IMR-90 (cell line): ENCODE measurements around the gene PHACTR3. TPM values are rescaled to one million over a fixed set of nuclear protein-coding genes. Genes with fewer than 3 reads are reported as not detected.

Source experiments
- ATAC-seq: fragments of 200-7000 bp; cut with Tn5 transposase; 2 replicates; pipeline ENCODE4 v1.9.1; 2020; ENCODE audit warnings: low read depth, mild to moderate bottlenecking, moderate library complexity
- BruUV-seq: library from RNA; stranded (reverse); fragments of 400-500 nt; replicated peaks from 2 replicates; lab custom pipeline; 2021; lab: Mats Ljungman, UMichigan
- CTCF ChIA-PET: fragments of 300-600 bp; formaldehyde crosslinking; extraction: SDS; loops from one replicate; lab custom pipeline; 2021; ENCODE audit warnings: antibody characterized with exemption; lab: Yijun Ruan, JAX
- POLR2A ChIA-PET: fragments of 300-600 bp; sonication (Branson Sonifier 250); formaldehyde crosslinking; loops from one replicate; lab custom pipeline; 2022; ENCODE audit warnings: antibody characterized with exemption; ENCODE audit not compliant: unreplicated experiment; lab: Charles Lee
- DNase-seq: peaks from one replicate; pipeline ENCODE4 v3.0.0; 2013
- H2AFZ ChIP-seq: replicated peaks from 2 replicates; pipeline ENCODE3; 2013; ENCODE audit warnings: low read length, mild to moderate bottlenecking; ENCODE audit not compliant: poor library complexity
- H2AK5ac ChIP-seq: 2 replicates; pipeline ENCODE4 v1.6.1; 2013; ENCODE audit warnings: low read depth, low read length, inconsistent platforms
- H2AK9ac ChIP-seq: replicated peaks from 2 replicates; pipeline ENCODE3; 2013; ENCODE audit warnings: mild to moderate bottlenecking, low read depth, low read length, moderate library complexity; ENCODE audit not compliant: poor library complexity
- H2BK120ac ChIP-seq: 2 replicates; pipeline ENCODE4 v1.6.1; 2013; ENCODE audit warnings: low read depth, low read length, inconsistent platforms
- H2BK15ac ChIP-seq: 3 replicates; pipeline ENCODE4 v1.6.1; 2013; ENCODE audit warnings: low read depth, low read length, inconsistent platforms
- H2BK20ac ChIP-seq: 2 replicates; pipeline ENCODE4 v1.6.1; 2013; ENCODE audit warnings: low read depth, mild to moderate bottlenecking, inconsistent platforms, low read length, moderate library complexity
- H2BK5ac ChIP-seq: 2 replicates; pipeline ENCODE4 v1.6.1; 2013; ENCODE audit warnings: mild to moderate bottlenecking, low read depth, low read length, inconsistent platforms; ENCODE audit not compliant: poor library complexity, severe bottlenecking
- H3K14ac ChIP-seq: replicated peaks from 2 replicates; pipeline ENCODE4 v1.6.1; 2013; ENCODE audit warnings: low read depth, low read length, inconsistent platforms
- H3K18ac ChIP-seq: 2 replicates; pipeline ENCODE4 v1.6.1; 2013; ENCODE audit warnings: low read depth, low read length, control low read depth
- H3K23ac ChIP-seq: 2 replicates; pipeline ENCODE4 v1.6.1; 2013; ENCODE audit warnings: low read depth, low read length, inconsistent platforms
- H3K27ac ChIP-seq: 2 replicates; pipeline ENCODE4 v1.5.1; 2013; ENCODE audit warnings: mild to moderate bottlenecking, control low read depth, low read length; ENCODE audit not compliant: insufficient read depth
- H3K27me3 ChIP-seq: 2 replicates; pipeline ENCODE4 v1.6.1; 2013; ENCODE audit warnings: low read length; ENCODE audit not compliant: control insufficient read depth, insufficient read depth
- H3K36me3 ChIP-seq: 2 replicates; pipeline ENCODE4 v1.6.1; 2013; ENCODE audit warnings: low read length, mixed read lengths; ENCODE audit not compliant: control insufficient read depth, insufficient read depth
- H3K4ac ChIP-seq: 2 replicates; pipeline ENCODE4 v1.6.1; 2013; ENCODE audit warnings: low read depth, low read length, inconsistent platforms
- H3K4me1 ChIP-seq: 2 replicates; pipeline ENCODE4 v1.6.1; 2013; ENCODE audit warnings: low read length, mixed read lengths; ENCODE audit not compliant: control insufficient read depth, insufficient read depth
- H3K4me2 ChIP-seq: 2 replicates; pipeline ENCODE4 v1.6.1; 2013; ENCODE audit warnings: low read depth, mild to moderate bottlenecking, control low read depth, low read length, moderate library complexity
- H3K4me3 ChIP-seq: 2 replicates; pipeline ENCODE4 v1.5.1; 2013; ENCODE audit warnings: low read depth, mild to moderate bottlenecking, control low read depth, low read length, moderate library complexity; ENCODE audit not compliant: insufficient read depth
- H3K56ac ChIP-seq: 2 replicates; pipeline ENCODE4 v1.6.1; 2013; ENCODE audit warnings: low read length, inconsistent platforms; ENCODE audit not compliant: insufficient read depth; ENCODE audit errors: extremely low read depth
- H3K79me1 ChIP-seq, 2 experiments: 2 replicates each; pipeline ENCODE4 v1.6.1; 2013; ENCODE audit warnings: low read length in 2 of 2, inconsistent platforms in 1 of 2, low read depth in 1 of 2
- H3K9ac ChIP-seq: 2 replicates; pipeline ENCODE4 v1.6.1; 2013; ENCODE audit warnings: low read depth, low read length, control low read depth
- H3K9me1 ChIP-seq: 2 replicates; pipeline ENCODE4 v1.6.1; 2013; ENCODE audit warnings: low read length, inconsistent platforms; ENCODE audit not compliant: insufficient read depth
- H3K9me3 ChIP-seq: 2 replicates; pipeline ENCODE4 v1.6.1; 2013; ENCODE audit warnings: low read length; ENCODE audit not compliant: control insufficient read depth, insufficient read depth
- H4K20me1 ChIP-seq: 2 replicates; pipeline ENCODE4 v1.6.1; 2013; ENCODE audit warnings: low read length, inconsistent platforms; ENCODE audit not compliant: insufficient read depth
- H4K5ac ChIP-seq: 2 replicates; pipeline ENCODE4 v1.6.1; 2013; ENCODE audit warnings: mild to moderate bottlenecking, low read depth, low read length, control low read depth
- H4K8ac ChIP-seq, 2 experiments: 2 replicates each; pipeline ENCODE4 v1.6.1; 2013; ENCODE audit warnings: low read depth in 2 of 2, low read length in 2 of 2, control low read depth in 1 of 2, inconsistent platforms in 1 of 2
- H4K91ac ChIP-seq: 2 replicates; pipeline ENCODE4 v1.6.1; 2013; ENCODE audit warnings: low read depth, low read length, inconsistent platforms; ENCODE audit not compliant: insufficient read depth
- CEBPB ChIP-seq: IDR thresholded peaks from 2 replicates; pipeline ENCODE4 v1.6.1; 2012; ENCODE audit warnings: low read depth, low read length, improper control_type of control experiment
- FOS ChIP-seq: fragments of 150-350 bp; IDR thresholded peaks from 2 replicates; pipeline ENCODE4 v1.6.1; 2016; ENCODE audit warnings: low read depth, low read length
- POLR2A ChIP-seq: IDR thresholded peaks from 2 replicates; pipeline ENCODE4 v1.6.1; 2012; ENCODE audit warnings: mild to moderate bottlenecking, low read depth, low read length
- WGBS, 2 experiments: methylation state at CpG; one replicate each; pipeline versions ENCODE4 v1.1.5 to v1.1.7; 2013; ENCODE audit warnings: missing lambda C conversion rate in 2 of 2; ENCODE audit not compliant: insufficient read length in 1 of 2; ENCODE audit errors: extremely low coverage in 2 of 2; 5-methylcytosine and 5-hydroxymethylcytosine counted together
- dilution Hi-C: fragments of 300-500 bp; cut with HindIII; formaldehyde crosslinking; loops from one replicate; pipeline ENCODE4 v1.14.3; 2018; ENCODE audit warnings: low sequenced_read_pairs; ENCODE audit not compliant: unreplicated experiment
- in situ Hi-C: fragments of 300-500 bp; cut with MboI; formaldehyde crosslinking; loops from 3 replicates; pipeline ENCODE4 v1.14.3; 2019; ENCODE audit warnings: low sequenced_read_pairs, inconsistent platforms, mixed read lengths
- intact Hi-C: fragments of 100-400 bp; cut with micrococcal nuclease; formaldehyde crosslinking; loops from 2 replicates; pipeline ENCODE4 v1.10.0; 2022
- polyA plus RNA-seq, 3 experiments: library from polyadenylated mRNA; depleted of rRNA; stranded (reverse); fragments of >200 nt; gene quantifications; 2 replicates each; pipeline ENCODE4 v1.2.3, GENCODE V29; 2012; ENCODE audit warnings: low replicate concordance in 1 of 3
- total RNA-seq: library from RNA; depleted of rRNA; stranded (reverse); fragments of >200 nt; gene quantifications from 2 replicates; pipeline ENCODE4 v1.2.3, GENCODE V29; 2012
- TF ChIP-seq, protein P1 (sequence below): fragments of 150-350 bp; IDR thresholded peaks from 2 replicates; pipeline ENCODE4 v1.6.1; 2017; ENCODE audit warnings: mild to moderate bottlenecking, antibody characterized with exemption, low read length, low read depth

Gene PHACTR3
- total and polyA plus RNA-seq, 2 of the 4 experiments (the other 2 are of a cell fraction) = not detected

GRCh38 chr20:59740621-59741020 is 136.3 kb downstream of the PHACTR3 start:
- no peaks in the 10 kb centered on the region for H3K4me1 ChIP-seq
- no peak overlapping the region for H3K14ac ChIP-seq
- no peak overlapping the region for H3K56ac ChIP-seq
- no peak overlapping the region for H2BK120ac ChIP-seq
- no peak overlapping the region for H3K27ac ChIP-seq
- POLR2A ChIA-PET = no interaction called here
- WGBS, 2 experiments = 33% methylated on average over 2 of the region's 7 CpGs; no CpG with 5 or more reads in 1 of the 2 experiments
- no peak overlapping the region for H3K18ac ChIP-seq
- no peak overlapping the region for H2BK5ac ChIP-seq
- H3K79me1 ChIP-seq = no peaks in the 10 kb centered on the region
- no peak overlapping the region for H3K4ac ChIP-seq
- no peaks in the 10 kb centered on the region for H3K36me3 ChIP-seq
- no TSS peak for BruUV-seq
- in situ Hi-C loops (no loop called here), dilution Hi-C loops (no loop called here), intact Hi-C loops (no loop called here)
- no peak overlapping the region for H4K8ac ChIP-seq
- CTCF ChIA-PET = no interaction called here
- no peak overlapping the region for H3K9ac ChIP-seq
- no peak overlapping the region for H3K4me3 ChIP-seq
- DNase-seq (no peak), ATAC-seq (no peak)
- no peaks in the 10 kb centered on the region for H3K27me3 ChIP-seq
- no peak overlapping the region for H2AK9ac ChIP-seq
- H2AFZ ChIP-seq = no peak overlapping the region
- H4K91ac ChIP-seq = no peak overlapping the region
- H2BK20ac ChIP-seq = no peak overlapping the region
- no peak overlapping the region for H3K4me2 ChIP-seq
- no peak overlapping the region for H2AK5ac ChIP-seq
- no peak overlapping the region for H3K23ac ChIP-seq
- H3K9me3 ChIP-seq = peaks cover 34% of the 10 kb centered on the region; the same call in 1 of the 2 replicates
- no peaks in the 10 kb centered on the region for H4K20me1 ChIP-seq
- H3K9me1 ChIP-seq = no peaks in the 10 kb centered on the region
- no peak overlapping the region for H2BK15ac ChIP-seq
- no peak overlapping the region for H4K5ac ChIP-seq
- TF ChIP-seq CEBPB (no peak), POLR2A (no peak), FOS (no peak)
- TF ChIP-seq, protein P1, sequence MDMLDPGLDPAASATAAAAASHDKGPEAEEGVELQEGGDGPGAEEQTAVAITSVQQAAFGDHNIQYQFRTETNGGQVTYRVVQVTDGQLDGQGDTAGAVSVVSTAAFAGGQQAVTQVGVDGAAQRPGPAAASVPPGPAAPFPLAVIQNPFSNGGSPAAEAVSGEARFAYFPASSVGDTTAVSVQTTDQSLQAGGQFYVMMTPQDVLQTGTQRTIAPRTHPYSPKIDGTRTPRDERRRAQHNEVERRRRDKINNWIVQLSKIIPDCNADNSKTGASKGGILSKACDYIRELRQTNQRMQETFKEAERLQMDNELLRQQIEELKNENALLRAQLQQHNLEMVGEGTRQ = no peak
